ENCODE measurements around the gene IL1RN. TPM values are rescaled to one million over a fixed set of nuclear protein-coding genes. Genes with fewer than 3 reads are reported as not detected.
A peak's percentile ranks its signal among the peaks of the same experiment; 100 is the strongest.

Gene IL1RN
- total and polyA plus RNA-seq, 4 donors, result 0.74 to 11.6 (median 6.6) TPM

GRCh38 chr2:113164215-113164929 lies 37.0 kb downstream of the IL1RN start:
- DNase-seq, result no peak
- no peaks in the 10 kb centered on the region for H3K36me3 ChIP-seq (ENCODE audit: control insufficient read depth in 1 of 2, insufficient read depth in 2 of 2, low read length in 1 of 2)
- intact Hi-C loops (cut with DNase I), result no loop called here
- no peak for ATAC-seq (ENCODE audit: low FRiP score)
- no peaks in the 10 kb centered on the region for H3K9me3 ChIP-seq (ENCODE audit: control insufficient read depth, low read length)
- no peaks in the 10 kb centered on the region for H3K4me1 ChIP-seq (ENCODE audit: control insufficient read depth in 1 of 2, insufficient read depth in 2 of 2, low read length in 2 of 2)
- no peak overlapping the region for H3K4me3 ChIP-seq (ENCODE audit: low read length in 2 of 2)
- no peaks in the 10 kb centered on the region for H3K27me3 ChIP-seq (ENCODE audit: control insufficient read depth in 1 of 2, insufficient read depth in 2 of 2, low read length in 1 of 2)
- WGBS, 2 donors, result 78 to 81% methylated on average over 11 of the region's 11 CpGs
- no peak overlapping the region for H3K27ac ChIP-seq (ENCODE audit: low read depth in 1 of 2, low read length in 2 of 2)

GRCh38 chr2:113164930-113165585 lies 37.7 kb downstream of the IL1RN start:
- Histone ChIP-seq H3K9me3 (ENCODE audit: control insufficient read depth, low read length) (no peaks in the 10 kb centered on the region), H3K4me1 (ENCODE audit: control insufficient read depth in 1 of 2, insufficient read depth in 2 of 2, low read length in 2 of 2) (no peaks in the 10 kb centered on the region), H3K27ac (ENCODE audit: low read depth in 1 of 2, low read length in 2 of 2) (no peak overlapping the region), H3K27me3 (ENCODE audit: control insufficient read depth in 1 of 2, insufficient read depth in 2 of 2, low read length in 1 of 2) (no peaks in the 10 kb centered on the region), H3K4me3 (ENCODE audit: low read length in 2 of 2) (no peak overlapping the region), H3K36me3 (ENCODE audit: control insufficient read depth in 1 of 2, insufficient read depth in 2 of 2, low read length in 1 of 2) (no peaks in the 10 kb centered on the region)
- intact Hi-C loops (cut with DNase I), result no loop called here
- ATAC-seq (ENCODE audit: low FRiP score), result no peak
- DNase-seq, result no peak
- 81 to 83% methylated on average over 10 of the region's 10 CpGs for WGBS, 2 donors

GRCh38 chr2:113166187-113166645 lies 38.8 kb downstream of the IL1RN start:
- Histone ChIP-seq H3K9me3 (ENCODE audit: control insufficient read depth, low read length) (no peaks in the 10 kb centered on the region), H3K27me3 (ENCODE audit: control insufficient read depth in 1 of 2, insufficient read depth in 2 of 2, low read length in 1 of 2) (no peaks in the 10 kb centered on the region), H3K4me3 (ENCODE audit: low read length in 2 of 2) (no peak overlapping the region), H3K27ac (ENCODE audit: low read depth in 1 of 2, low read length in 2 of 2) (no peak overlapping the region), H3K4me1 (ENCODE audit: control insufficient read depth in 1 of 2, insufficient read depth in 2 of 2, low read length in 2 of 2) (no peaks in the 10 kb centered on the region), H3K36me3 (ENCODE audit: control insufficient read depth in 1 of 2, insufficient read depth in 2 of 2, low read length in 1 of 2) (no peaks in the 10 kb centered on the region)
- 95 to 97% methylated on average over 7 of the region's 7 CpGs for WGBS, 2 donors
- no peak for ATAC-seq (ENCODE audit: low FRiP score)
- DNase-seq, result no peak
- intact Hi-C loops (cut with DNase I), result no loop called here

GRCh38 chr2:113167115-113167932 lies 39.9 kb downstream of the IL1RN start:
- Histone ChIP-seq H3K36me3 (ENCODE audit: control insufficient read depth in 1 of 2, insufficient read depth in 2 of 2, low read length in 1 of 2) (no peaks in the 10 kb centered on the region), H3K4me1 (ENCODE audit: control insufficient read depth in 1 of 2, insufficient read depth in 2 of 2, low read length in 2 of 2) (no peaks in the 10 kb centered on the region), H3K4me3 (ENCODE audit: low read length in 2 of 2) (no peak overlapping the region), H3K9me3 (ENCODE audit: control insufficient read depth, low read length) (no peaks in the 10 kb centered on the region), H3K27ac (ENCODE audit: low read depth in 1 of 2, low read length in 2 of 2) (no peak overlapping the region), H3K27me3 (ENCODE audit: control insufficient read depth in 1 of 2, insufficient read depth in 2 of 2, low read length in 1 of 2) (no peaks in the 10 kb centered on the region)
- ATAC-seq (ENCODE audit: low FRiP score), result peak; percentile 64
- intact Hi-C loops (cut with DNase I), result no loop called here
- 62 to 76% methylated on average over 12 of the region's 12 CpGs for WGBS, 2 donors
- peak in 1 of 2 donors; percentile 67 for DNase-seq

GRCh38 chr2:113167962-113168340 lies 40.6 kb downstream of the IL1RN start:
- no peak overlapping the region for H3K27ac ChIP-seq (ENCODE audit: low read depth in 1 of 2, low read length in 2 of 2)
- H3K36me3 ChIP-seq (ENCODE audit: control insufficient read depth in 1 of 2, insufficient read depth in 2 of 2, low read length in 1 of 2), result no peaks in the 10 kb centered on the region
- WGBS, 2 donors, result 83 to 85% methylated on average over 6 of the region's 6 CpGs
- no peak overlapping the region for H3K4me3 ChIP-seq (ENCODE audit: low read length in 2 of 2)
- no peaks in the 10 kb centered on the region for H3K9me3 ChIP-seq (ENCODE audit: control insufficient read depth, low read length)
- no peaks in the 10 kb centered on the region for H3K27me3 ChIP-seq (ENCODE audit: control insufficient read depth in 1 of 2, insufficient read depth in 2 of 2, low read length in 1 of 2)
- intact Hi-C loops (cut with DNase I), result no loop called here
- no peak for ATAC-seq (ENCODE audit: low FRiP score)
- DNase-seq, result no peak
- no peaks in the 10 kb centered on the region for H3K4me1 ChIP-seq (ENCODE audit: control insufficient read depth in 1 of 2, insufficient read depth in 2 of 2, low read length in 2 of 2)

- H3K27ac ChIP-seq (ENCODE audit: low read depth in 1 of 2, low read length in 2 of 2), result no peak overlapping the region
- no peaks in the 10 kb centered on the region for H3K27me3 ChIP-seq (ENCODE audit: control insufficient read depth in 1 of 2, insufficient read depth in 2 of 2, low read length in 1 of 2)
- DNase-seq (no peak), ATAC-seq (ENCODE audit: low FRiP score) (no peak)
- WGBS, 2 donors, result 92 to 97% methylated on average over 8 of the region's 8 CpGs
- no peaks in the 10 kb centered on the region for H3K9me3 ChIP-seq (ENCODE audit: control insufficient read depth, low read length)
- H3K4me1 ChIP-seq (ENCODE audit: control insufficient read depth in 1 of 2, insufficient read depth in 2 of 2, low read length in 2 of 2), result no peaks in the 10 kb centered on the region
- H3K36me3 ChIP-seq (ENCODE audit: control insufficient read depth in 1 of 2, insufficient read depth in 2 of 2, low read length in 1 of 2), result no peaks in the 10 kb centered on the region
- intact Hi-C loops (cut with DNase I), result no loop called here
- H3K4me3 ChIP-seq (ENCODE audit: low read length in 2 of 2), result no peak overlapping the region
These were observed 41.7 kb downstream of the IL1RN start for GRCh38 chr2:113169002-113169530.

GRCh38 chr2:113169586-113169985 lies 42.2 kb downstream of the IL1RN start:
- ATAC-seq (ENCODE audit: low FRiP score) (no peak), DNase-seq (no peak)
- Histone ChIP-seq H3K27ac (ENCODE audit: low read depth in 1 of 2, low read length in 2 of 2) (no peak overlapping the region), H3K4me1 (ENCODE audit: control insufficient read depth in 1 of 2, insufficient read depth in 2 of 2, low read length in 2 of 2) (no peaks in the 10 kb centered on the region), H3K9me3 (ENCODE audit: control insufficient read depth, low read length) (no peaks in the 10 kb centered on the region), H3K4me3 (ENCODE audit: low read length in 2 of 2) (no peak overlapping the region), H3K27me3 (ENCODE audit: control insufficient read depth in 1 of 2, insufficient read depth in 2 of 2, low read length in 1 of 2) (no peaks in the 10 kb centered on the region), H3K36me3 (ENCODE audit: control insufficient read depth in 1 of 2, insufficient read depth in 2 of 2, low read length in 1 of 2) (no peaks in the 10 kb centered on the region)
- WGBS, 2 donors, result 92 to 96% methylated on average over 3 of the region's 3 CpGs
- intact Hi-C loops (cut with DNase I), result no loop called here

GRCh38 chr2:113171334-113172075 lies 44.1 kb downstream of the IL1RN start:
- H3K36me3 ChIP-seq (ENCODE audit: control insufficient read depth in 1 of 2, insufficient read depth in 2 of 2, low read length in 1 of 2), result no peaks in the 10 kb centered on the region
- no peak overlapping the region for H3K27ac ChIP-seq (ENCODE audit: low read depth in 1 of 2, low read length in 2 of 2)
- no peak for ATAC-seq (ENCODE audit: low FRiP score)
- 94% methylated on average over 8 of the region's 8 CpGs for WGBS, 2 donors
- intact Hi-C loops (cut with DNase I), result no loop called here
- H3K9me3 ChIP-seq (ENCODE audit: control insufficient read depth, low read length), result no peaks in the 10 kb centered on the region
- no peaks in the 10 kb centered on the region for H3K27me3 ChIP-seq (ENCODE audit: control insufficient read depth in 1 of 2, insufficient read depth in 2 of 2, low read length in 1 of 2)
- DNase-seq, result no peak
- H3K4me1 ChIP-seq (ENCODE audit: control insufficient read depth in 1 of 2, insufficient read depth in 2 of 2, low read length in 2 of 2), result no peaks in the 10 kb centered on the region
- no peak overlapping the region for H3K4me3 ChIP-seq (ENCODE audit: low read length in 2 of 2)
